ENCODE data around the gene TP53BP2. TPM values are rescaled to one million over a fixed set of nuclear protein-coding genes. Genes with fewer than 3 reads are reported as not detected.
A peak's percentile ranks its signal among the peaks of the same experiment; 100 is the strongest.
"Not testable (repeated sequence)": the region's sequence is repeated elsewhere in the genome, so short reads cannot be mapped to it uniquely, and the experiment has no call there.

TP53BP2 gene
- total RNA-seq, 4 donors from 2014 or later: 25.6 to 66.7 (median 50.8) TPM

- H3K9me3 ChIP-seq; H3K4me1 ChIP-seq; H3K36me3 ChIP-seq; H3K4me3 ChIP-seq; intact Hi-C loops (cut with DNase I; ENCODE audit: low total_unique reads); H3K27me3 ChIP-seq; DNase-seq: not testable (repeated sequence)
- peak in 1 of 2 donors; percentile 16 for TF ChIP-seq POLR2A (IDR thresholded peaks at IDR 0.05)
- peak overlapping the region; percentile 5 to 52 for H3K27ac ChIP-seq
Measured at GRCh38 chr1:223740038-223740736, 105.6 kb downstream of the TP53BP2 start.

- Histone ChIP-seq H3K27ac (peak overlapping the region; percentile 5 to 52), H3K36me3 (no peaks in the 10 kb centered on the region), H3K4me1 (peaks cover 0 to 4% of the 10 kb centered on the region in 2 donors), H3K4me3 (no peak overlapping the region), H3K27me3 (no peaks in the 10 kb centered on the region), H3K9me3 (no peaks in the 10 kb centered on the region)
- no peak for TF ChIP-seq POLR2A (IDR thresholded peaks at IDR 0.05)
- no peak for TF ChIP-seq CTCF (IDR thresholded peaks at IDR 0.05)
- DNase-seq: no peak
- intact Hi-C loops (cut with DNase I; ENCODE audit: low total_unique reads): no loop called here
Measured at GRCh38 chr1:223739366-223740037, 106.2 kb downstream of the TP53BP2 start.

- Histone ChIP-seq H3K36me3 (no peaks in the 10 kb centered on the region), H3K4me1 (peaks cover 3 to 4% of the 10 kb centered on the region in 2 donors), H3K9me3 (no peaks in the 10 kb centered on the region), H3K4me3 (no peak overlapping the region), H3K27me3 (no peaks in the 10 kb centered on the region), H3K27ac (peak overlapping the region; percentile 42 to 52)
- DNase-seq: peak in 1 of 2 donors; percentile 61
- intact Hi-C loops (cut with DNase I; ENCODE audit: low total_unique reads): no loop called here
- TF ChIP-seq CTCF (IDR thresholded peaks at IDR 0.05) (peak in 1 of 4 experiments; percentile 5), POLR2A (IDR thresholded peaks at IDR 0.05) (no peak)
Measured at GRCh38 chr1:223738465-223739365, 107.0 kb downstream of the TP53BP2 start.

- no peak for DNase-seq
- TF ChIP-seq POLR2A (IDR thresholded peaks at IDR 0.05) (no peak), CTCF (IDR thresholded peaks at IDR 0.05) (no peak)
- Histone ChIP-seq H3K36me3 (no peaks in the 10 kb centered on the region), H3K9me3 (no peaks in the 10 kb centered on the region), H3K4me3 (no peak overlapping the region), H3K27ac (no peak overlapping the region), H3K4me1 (peaks cover 3 to 4% of the 10 kb centered on the region in 2 donors), H3K27me3 (no peaks in the 10 kb centered on the region)
- intact Hi-C loops (cut with DNase I; ENCODE audit: low total_unique reads): no loop called here
Measured at GRCh38 chr1:223737342-223737741, 108.4 kb downstream of the TP53BP2 start.

GRCh38 chr1:223736638-223737037 is 109.1 kb downstream of the TP53BP2 start:
- DNase-seq; H3K27ac ChIP-seq; H3K9me3 ChIP-seq; H3K4me1 ChIP-seq; H3K36me3 ChIP-seq; intact Hi-C loops (cut with DNase I; ENCODE audit: low total_unique reads); H3K4me3 ChIP-seq; H3K27me3 ChIP-seq: not testable (repeated sequence)

All from uterus (tissue), 4 donors.